ENCODE results near the gene MYO9B. TPM values are rescaled to one million over a fixed set of nuclear protein-coding genes. Genes with fewer than 3 reads are reported as not detected.
A peak's percentile ranks its signal among the peaks of the same experiment; 100 is the strongest.

MYO9B gene
- polyA plus RNA-seq, 2 of the 4 experiments (the other 2 are of a cell fraction) = 13.0 to 27.7 TPM

- TF ChIP-seq ATOH8 (CRISPR knock-in tag; IDR thresholded peaks at IDR 0.05; ENCODE audit: low read depth) = no peak
Observed at GRCh38 chr19:17079710-17080439, 4.3 kb downstream of the MYO9B start (continued).

- ChIA-PET POLR2A (no interaction called here), CTCF (interaction anchor here (0.6 to 1.4 kb wide), 8 partner anchors 13 to 202 kb away, joined by 3 to 4 read pairs (median 3); partner anchors contain the start of gene OCEL1)
- TF ChIP-seq FOXS1 (CRISPR knock-in tag; IDR thresholded peaks at IDR 0.05) = no peak
- TF ChIP-seq EHF (CRISPR knock-in tag; IDR thresholded peaks at IDR 0.05) = no peak
- TF ChIP-seq NPAS2 (CRISPR knock-in tag; IDR thresholded peaks at IDR 0.05; ENCODE audit: borderline replicate concordance) = no peak
- TF ChIP-seq RFX5 (IDR thresholded peaks at IDR 0.05) = no peak
- TF ChIP-seq PHF8 (IDR thresholded peaks at IDR 0.05; ENCODE audit: borderline replicate concordance, low read depth) = no peak
- TF ChIP-seq HOXB13 (CRISPR knock-in tag; IDR thresholded peaks at IDR 0.05; ENCODE audit: low read depth) = no peak
- no peak for DNase-seq (ENCODE audit: low read depth in 1 of 2, low spot score in 1 of 2)
- Histone ChIP-seq H3K27ac (peak overlapping the region; percentile 83 to 94), H3K4me1 (peaks cover 31% of the 10 kb centered on the region), H3K4me3 (no peak overlapping the region), H3K4me2 (peak overlapping the region; percentile 96), H3K9me3 (no peaks in the 10 kb centered on the region)
- ATAC-seq = no peak
- WGBS (ENCODE audit: missing lambda C conversion rate) = 55% methylated on average over 4 of the region's 4 CpGs
- no peak for FAIRE-seq
Observed at GRCh38 chr19:17080440-17080801, 4.8 kb downstream of the MYO9B start.

GRCh38 chr19:17081672-17082630 lies 6.4 kb downstream of the MYO9B start:
- CTCF ChIA-PET = interaction anchor here (0.7 kb wide), 1 partner anchor 701 kb away, joined by 4 read pairs; no protein-coding TSS in a partner anchor

GRCh38 chr19:17086120-17086519 lies 10.5 kb downstream of the MYO9B start:
- Histone ChIP-seq H3K4me2 (no peak overlapping the region), H3K4me3 (no peak overlapping the region), H3K4me1 (peaks cover 13% of the 10 kb centered on the region; the same call in 2 of the 3 replicates), H3K27ac (no peak overlapping the region), H3K9me3 (no peaks in the 10 kb centered on the region)
- FAIRE-seq (no peak), DNase-seq (ENCODE audit: low read depth in 1 of 2, low spot score in 1 of 2) (no peak), ATAC-seq (no peak)
- POLR2A ChIA-PET = no interaction called here
- 92% methylated on average over 14 of the region's 14 CpGs for WGBS (ENCODE audit: missing lambda C conversion rate)
- TF ChIP-seq CHD4 (IDR thresholded peaks at IDR 0.05; ENCODE audit: borderline replicate concordance) (no peak), EHMT2 (IDR thresholded peaks at IDR 0.05; ENCODE audit: low read depth) (no peak), E2F6 (IDR thresholded peaks at IDR 0.05; ENCODE audit: borderline replicate concordance, low read depth) (no peak), POLR2AphosphoS2 (conservative IDR thresholded peaks at IDR 0.05; ENCODE audit: low read length) (no peak), CHD2 (IDR thresholded peaks at IDR 0.05; ENCODE audit: low read length, partially characterized antibody) (no peak), REST (IDR thresholded peaks at IDR 0.05) (no peak), CEBPB (IDR thresholded peaks at IDR 0.05) (no peak), EP300 (IDR thresholded peaks at IDR 0.05) (no peak), SMC3 (IDR thresholded peaks at IDR 0.05) (no peak)
- CTCF ChIA-PET = interaction anchor here (1.5 kb wide), 1 partner anchor 20 kb away, joined by 4 read pairs; no protein-coding TSS in a partner anchor

More at GRCh38 chr19:17081672-17082630, 6.4 kb downstream of the MYO9B start:
- no peak for ATAC-seq
- no peak for FAIRE-seq
- 95% methylated on average over 10 of the region's 20 CpGs for whole genome bisulfite sequencing (ENCODE audit: missing lambda C conversion rate)
- DNase-seq (ENCODE audit: low read depth in 1 of 2, low spot score in 1 of 2) = no peak
- TF ChIP-seq NR3C1 (IDR thresholded peaks at IDR 0.05) (no peak), BHLHE40 (IDR thresholded peaks at IDR 0.05; ENCODE audit: low read depth, low read length) (no peak), EHMT2 (IDR thresholded peaks at IDR 0.05; ENCODE audit: low read depth) (no peak), NFE2L2 (conservative IDR thresholded peaks at IDR 0.05; ENCODE audit: low read length) (no peak), PBX3 (IDR thresholded peaks at IDR 0.05) (no peak)
- no peak overlapping the region for H3K27ac ChIP-seq
- no peak overlapping the region for H3K4me2 ChIP-seq
- H3K9me3 ChIP-seq = no peaks in the 10 kb centered on the region
- peaks cover 26% of the 10 kb centered on the region for H3K4me1 ChIP-seq
- POLR2A ChIA-PET = no interaction called here
- H3K4me3 ChIP-seq = no peak overlapping the region

All from A549 (cell line).